ENCODE results near the gene PPY. TPM values are rescaled to one million over a fixed set of nuclear protein-coding genes. Genes with fewer than 3 reads are reported as not detected.
A peak's percentile ranks its signal among the peaks of the same experiment; 100 is the strongest.

PPY gene
- total RNA-seq, 1 donor from 2014 or later: not detected

GRCh38 chr17:43917348-43918025 lies 24.8 kb downstream of the PPY start:
- intact Hi-C loops (cut with micrococcal nuclease): no loop called here
- Mint-ChIP-seq H3K4me1 (ENCODE audit: low read depth) (peaks cover 5% of the 10 kb centered on the region), H3K9me3 (no peaks in the 10 kb centered on the region)

GRCh38 chr17:43917016-43917347 lies 25.3 kb downstream of the PPY start:
- H3K27me3 Mint-ChIP-seq (ENCODE audit: low read depth): peaks cover 9% of the 10 kb centered on the region
- no peaks in the 10 kb centered on the region for H3K36me3 Mint-ChIP-seq (ENCODE audit: low read depth)
- H3K27ac Mint-ChIP-seq: no peak overlapping the region
- H3K9me3 Mint-ChIP-seq: no peaks in the 10 kb centered on the region
- intact Hi-C loops (cut with micrococcal nuclease): no loop called here
- peaks cover 5% of the 10 kb centered on the region for H3K4me1 Mint-ChIP-seq (ENCODE audit: low read depth)
- DNase-seq (ENCODE audit: low spot score): no peak
- no peak overlapping the region for H3K4me3 Mint-ChIP-seq (ENCODE audit: low read depth)

More at GRCh38 chr17:43917348-43918025, 24.8 kb downstream of the PPY start:
- Mint-ChIP-seq H3K27me3 (ENCODE audit: low read depth) (peaks cover 9% of the 10 kb centered on the region), H3K4me3 (ENCODE audit: low read depth) (peak overlapping the region; percentile 49), H3K36me3 (ENCODE audit: low read depth) (no peaks in the 10 kb centered on the region), H3K27ac (no peak overlapping the region)
- DNase-seq (ENCODE audit: low spot score): peak; percentile 43

- no peaks in the 10 kb centered on the region for H3K9me3 Mint-ChIP-seq
- intact Hi-C loops (cut with micrococcal nuclease): no loop called here
- DNase-seq (ENCODE audit: low spot score): no peak
- H3K27ac Mint-ChIP-seq: no peak overlapping the region
- H3K27me3 Mint-ChIP-seq (ENCODE audit: low read depth): peaks cover 9% of the 10 kb centered on the region
- H3K4me3 Mint-ChIP-seq (ENCODE audit: low read depth): no peak overlapping the region
- peaks cover 5% of the 10 kb centered on the region for H3K4me1 Mint-ChIP-seq (ENCODE audit: low read depth)
- H3K36me3 Mint-ChIP-seq (ENCODE audit: low read depth): no peaks in the 10 kb centered on the region
Measured at GRCh38 chr17:43916385-43916784, 25.9 kb downstream of the PPY start.

GRCh38 chr17:43915559-43915958 lies 26.7 kb downstream of the PPY start:
- intact Hi-C loops (cut with micrococcal nuclease): no loop called here
- no peaks in the 10 kb centered on the region for H3K36me3 Mint-ChIP-seq (ENCODE audit: low read depth)
- peaks cover 5% of the 10 kb centered on the region for H3K4me1 Mint-ChIP-seq (ENCODE audit: low read depth)
- no peak overlapping the region for H3K4me3 Mint-ChIP-seq (ENCODE audit: low read depth)
- H3K9me3 Mint-ChIP-seq: no peaks in the 10 kb centered on the region
- no peak for DNase-seq (ENCODE audit: low spot score)
- H3K27ac Mint-ChIP-seq: no peak overlapping the region
- peaks cover 9% of the 10 kb centered on the region for H3K27me3 Mint-ChIP-seq (ENCODE audit: low read depth)

- intact Hi-C loops (cut with micrococcal nuclease): no loop called here
- DNase-seq (ENCODE audit: low spot score): no peak
- H3K4me1 Mint-ChIP-seq (ENCODE audit: low read depth): peaks cover 5% of the 10 kb centered on the region
- H3K27ac Mint-ChIP-seq: no peak overlapping the region
- no peak overlapping the region for H3K4me3 Mint-ChIP-seq (ENCODE audit: low read depth)
- H3K36me3 Mint-ChIP-seq (ENCODE audit: low read depth): no peaks in the 10 kb centered on the region
- no peaks in the 10 kb centered on the region for H3K9me3 Mint-ChIP-seq
- H3K27me3 Mint-ChIP-seq (ENCODE audit: low read depth): peaks cover 13% of the 10 kb centered on the region
Measured at GRCh38 chr17:43914451-43914850, 27.8 kb downstream of the PPY start.

GRCh38 chr17:43913584-43913983 lies 28.7 kb downstream of the PPY start:
- intact Hi-C loops (cut with micrococcal nuclease): no loop called here
- H3K4me1 Mint-ChIP-seq (ENCODE audit: low read depth): peaks cover 5% of the 10 kb centered on the region

GRCh38 chr17:43912635-43913304 lies 29.5 kb downstream of the PPY start:
- Mint-ChIP-seq H3K36me3 (ENCODE audit: low read depth) (no peaks in the 10 kb centered on the region), H3K27me3 (ENCODE audit: low read depth) (peaks cover 20% of the 10 kb centered on the region), H3K4me3 (ENCODE audit: low read depth) (no peak overlapping the region), H3K4me1 (ENCODE audit: low read depth) (peaks cover 5% of the 10 kb centered on the region), H3K9me3 (no peaks in the 10 kb centered on the region), H3K27ac (no peak overlapping the region)
- DNase-seq (ENCODE audit: low spot score): no peak
- intact Hi-C loops (cut with micrococcal nuclease): no loop called here

More at GRCh38 chr17:43913584-43913983, 28.7 kb downstream of the PPY start:
- H3K27ac Mint-ChIP-seq: no peak overlapping the region
- peaks cover 12% of the 10 kb centered on the region for H3K27me3 Mint-ChIP-seq (ENCODE audit: low read depth)
- DNase-seq (ENCODE audit: low spot score): no peak
- no peak overlapping the region for H3K4me3 Mint-ChIP-seq (ENCODE audit: low read depth)
- no peaks in the 10 kb centered on the region for H3K9me3 Mint-ChIP-seq
- no peaks in the 10 kb centered on the region for H3K36me3 Mint-ChIP-seq (ENCODE audit: low read depth)

GRCh38 chr17:43911904-43912303 lies 30.4 kb downstream of the PPY start:
- no peak for DNase-seq (ENCODE audit: low spot score)
- Mint-ChIP-seq H3K27ac (no peak overlapping the region), H3K9me3 (no peaks in the 10 kb centered on the region), H3K36me3 (ENCODE audit: low read depth) (no peaks in the 10 kb centered on the region), H3K27me3 (ENCODE audit: low read depth) (peaks cover 22% of the 10 kb centered on the region), H3K4me1 (ENCODE audit: low read depth) (peaks cover 4% of the 10 kb centered on the region), H3K4me3 (ENCODE audit: low read depth) (no peak overlapping the region)
- intact Hi-C loops (cut with micrococcal nuclease): loop anchor here (2.0 kb wide), 1 partner anchor 83 kb away; no protein-coding TSS in a partner anchor

GRCh38 chr17:43909537-43910231 lies 32.6 kb downstream of the PPY start:
- Mint-ChIP-seq H3K27me3 (ENCODE audit: low read depth) (peaks cover 35% of the 10 kb centered on the region), H3K4me3 (ENCODE audit: low read depth) (no peak overlapping the region), H3K4me1 (ENCODE audit: low read depth) (peaks cover 2% of the 10 kb centered on the region), H3K9me3 (no peaks in the 10 kb centered on the region), H3K27ac (no peak overlapping the region), H3K36me3 (ENCODE audit: low read depth) (no peaks in the 10 kb centered on the region)
- intact Hi-C loops (cut with micrococcal nuclease): loop anchor here (2.0 kb wide), 1 partner anchor 85 kb away; no protein-coding TSS in a partner anchor
- no peak for DNase-seq (ENCODE audit: low spot score)

GRCh38 chr17:43907998-43908721 lies 34.1 kb downstream of the PPY start:
- DNase-seq (ENCODE audit: low spot score): peak; percentile 36
- intact Hi-C loops (cut with micrococcal nuclease): no loop called here
- Mint-ChIP-seq H3K4me3 (ENCODE audit: low read depth) (no peak overlapping the region), H3K27ac (no peak overlapping the region), H3K27me3 (ENCODE audit: low read depth) (peaks cover 49% of the 10 kb centered on the region), H3K36me3 (ENCODE audit: low read depth) (no peaks in the 10 kb centered on the region), H3K4me1 (ENCODE audit: low read depth) (peaks cover 2% of the 10 kb centered on the region), H3K9me3 (no peaks in the 10 kb centered on the region)

- H3K4me3 Mint-ChIP-seq (ENCODE audit: low read depth): no peak within 1 kb of the TSS
- H3K9me3 Mint-ChIP-seq: no peaks in the 10 kb centered on the region
- peaks cover 49% of the 10 kb centered on the region for H3K27me3 Mint-ChIP-seq (ENCODE audit: low read depth)
- no peak within 1 kb of the TSS for H3K27ac Mint-ChIP-seq
- peaks cover 2% of the 10 kb centered on the region for H3K4me1 Mint-ChIP-seq (ENCODE audit: low read depth)
- DNase-seq (ENCODE audit: low spot score): peak; percentile 20
- H3K36me3 Mint-ChIP-seq (ENCODE audit: low read depth): no peaks in the 10 kb centered on the region
- intact Hi-C loops (cut with micrococcal nuclease): no loop called here
Measured at GRCh38 chr17:43907425-43907981, 34.8 kb downstream of the PPY start, which contains the start of gene MPP2. Gene MPP2 (minus strand): TSS chr17:43907536. CDS start chr17:43904460, 3,076 bp downstream.

- no peaks in the 10 kb centered on the region for H3K9me3 Mint-ChIP-seq
- no peak for DNase-seq (ENCODE audit: low spot score)
- no peak overlapping the region for H3K27ac Mint-ChIP-seq
- H3K4me1 Mint-ChIP-seq (ENCODE audit: low read depth): peaks cover 2% of the 10 kb centered on the region
- H3K4me3 Mint-ChIP-seq (ENCODE audit: low read depth): no peak overlapping the region
- intact Hi-C loops (cut with micrococcal nuclease): no loop called here
- H3K36me3 Mint-ChIP-seq (ENCODE audit: low read depth): no peaks in the 10 kb centered on the region
- H3K27me3 Mint-ChIP-seq (ENCODE audit: low read depth): peaks cover 49% of the 10 kb centered on the region
Measured at GRCh38 chr17:43906951-43907424, 35.3 kb downstream of the PPY start.
